B cell (primary cell): Measurements from ENCODE around the gene VHLL.

Source experiments
- CTCF ChIP-seq: fragments of 200-600 bp; IDR thresholded peaks from one replicate; pipeline ENCODE4 v1.8.0; 2022; ENCODE audit warnings: antibody characterized with exemption, mild to moderate bottlenecking
- EZH2 ChIP-seq: IDR thresholded peaks from 2 replicates; pipeline ENCODE4 v1.6.1; 2012; ENCODE audit warnings: borderline replicate concordance, low read depth, mild to moderate bottlenecking, moderate library complexity, low read length; ENCODE audit not compliant: insufficient read depth, poor library complexity, severe bottlenecking

GRCh38 chr1:156260896-156261295 lies 38.2 kb downstream of the VHLL start:
- no peak for TF ChIP-seq CTCF
- no peak for TF ChIP-seq EZH2
